Sigmoid colon (tissue), 4 donors: ENCODE results near the gene BRINP1.

ENCODE experiments used
- EP300 ChIP-seq, 4 donors: sonication (generic); formaldehyde crosslinking; IDR thresholded peaks; one replicate each; pipeline ENCODE4 v1.6.1; 2017; ENCODE audit warnings: antibody characterized with exemption in 4 of 4
- POLR2A ChIP-seq, 2 donors: fragments of 450-650 bp; IDR thresholded peaks; one replicate each; pipeline ENCODE4 v1.6.1; 2016; ENCODE audit warnings: antibody characterized with exemption in 2 of 2, mild to moderate bottlenecking in 2 of 2, moderate library complexity in 2 of 2
- TF ChIP-seq, protein P1 (sequence below), 4 experiments: fragments of 450-650 bp in 3 of 4; fragments of 200-600 bp in 1 of 4; IDR thresholded peaks; one replicate each; pipeline ENCODE4 v1.5.1; 2016 to 2019; ENCODE audit warnings: antibody characterized with exemption in 4 of 4, mild to moderate bottlenecking in 3 of 4, moderate library complexity in 2 of 4

DNA sequence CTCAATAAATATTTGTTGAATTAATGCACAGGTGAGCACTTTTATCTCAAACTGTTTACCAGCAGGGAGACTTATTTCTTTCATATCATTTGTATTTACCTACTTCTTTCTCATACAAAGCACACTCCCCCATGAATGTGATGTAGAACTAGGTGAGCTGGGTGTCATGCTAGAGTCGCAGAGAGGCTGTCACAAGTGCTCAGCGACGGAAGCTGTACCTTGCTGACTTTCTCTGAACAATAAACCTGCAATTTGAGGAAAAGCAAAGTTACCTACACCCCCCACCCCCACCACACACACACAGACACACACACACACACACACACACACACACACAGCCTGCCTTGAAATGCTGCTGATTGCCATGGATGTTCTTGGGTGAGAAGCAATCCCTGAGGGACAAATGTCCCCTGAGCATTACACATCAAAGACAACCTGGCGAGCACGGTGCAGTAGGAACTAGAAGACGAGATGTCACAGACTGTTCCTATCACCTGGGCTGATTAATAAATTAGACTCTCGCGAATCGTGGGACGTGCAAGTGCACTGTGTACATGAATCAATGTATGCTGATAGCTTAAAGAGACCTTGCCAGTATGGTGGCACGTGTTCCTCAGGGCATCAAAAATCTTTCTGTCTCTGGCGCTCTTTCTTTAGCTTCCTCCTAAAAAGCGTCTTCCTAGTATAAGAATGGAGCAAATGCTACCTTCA lies 66.1 kb downstream of the BRINP1 start:
- TF ChIP-seq, protein P1, sequence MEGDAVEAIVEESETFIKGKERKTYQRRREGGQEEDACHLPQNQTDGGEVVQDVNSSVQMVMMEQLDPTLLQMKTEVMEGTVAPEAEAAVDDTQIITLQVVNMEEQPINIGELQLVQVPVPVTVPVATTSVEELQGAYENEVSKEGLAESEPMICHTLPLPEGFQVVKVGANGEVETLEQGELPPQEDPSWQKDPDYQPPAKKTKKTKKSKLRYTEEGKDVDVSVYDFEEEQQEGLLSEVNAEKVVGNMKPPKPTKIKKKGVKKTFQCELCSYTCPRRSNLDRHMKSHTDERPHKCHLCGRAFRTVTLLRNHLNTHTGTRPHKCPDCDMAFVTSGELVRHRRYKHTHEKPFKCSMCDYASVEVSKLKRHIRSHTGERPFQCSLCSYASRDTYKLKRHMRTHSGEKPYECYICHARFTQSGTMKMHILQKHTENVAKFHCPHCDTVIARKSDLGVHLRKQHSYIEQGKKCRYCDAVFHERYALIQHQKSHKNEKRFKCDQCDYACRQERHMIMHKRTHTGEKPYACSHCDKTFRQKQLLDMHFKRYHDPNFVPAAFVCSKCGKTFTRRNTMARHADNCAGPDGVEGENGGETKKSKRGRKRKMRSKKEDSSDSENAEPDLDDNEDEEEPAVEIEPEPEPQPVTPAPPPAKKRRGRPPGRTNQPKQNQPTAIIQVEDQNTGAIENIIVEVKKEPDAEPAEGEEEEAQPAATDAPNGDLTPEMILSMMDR (IDR thresholded peaks at IDR 0.05): no peak
- TF ChIP-seq EP300 (IDR thresholded peaks at IDR 0.05) (no peak), POLR2A (IDR thresholded peaks at IDR 0.05) (no peak)
